GM23338 (cell line): ENCODE data around the gene FLT3. TPM values are rescaled to one million over a fixed set of nuclear protein-coding genes. Genes with fewer than 3 reads are reported as not detected.

Experiments
- ATAC-seq: fragments of 200-7000 bp; cut with Tn5 transposase; 3 replicates; pipeline ENCODE4 v1.9.1; 2020
- DNase-seq: peaks from one replicate; pipeline ENCODE4 v3.0.0-alpha.2; 2015; ENCODE audit warnings: low spot score
- H2AFZ ChIP-seq: fragments of 200-600 bp; sonication (generic); 2 replicates; pipeline ENCODE4 v1.8.0; 2016; ENCODE audit warnings: antibody characterized with exemption, mild to moderate bottlenecking, moderate library complexity
- H3F3A ChIP-seq: fragments of 200-600 bp; sonication (generic); replicated peaks from 2 replicates; pipeline ENCODE4 v1.8.0; 2017; ENCODE audit warnings: antibody characterized with exemption, mixed run types, low read depth
- H3K27ac ChIP-seq: fragments of 200-600 bp; sonication (generic); 2 replicates; pipeline ENCODE4 v1.6.1; 2016; ENCODE audit warnings: low read depth
- H3K27me3 ChIP-seq: fragments of 200-600 bp; sonication (generic); 2 replicates; pipeline ENCODE4 v1.8.0; 2016; ENCODE audit warnings: mild to moderate bottlenecking, mixed run types, moderate library complexity; ENCODE audit not compliant: insufficient read depth
- H3K36me3 ChIP-seq: fragments of 200-600 bp; sonication (generic); 2 replicates; pipeline ENCODE4 v1.8.0; 2016; ENCODE audit warnings: mild to moderate bottlenecking; ENCODE audit not compliant: insufficient read depth
- H3K4me1 ChIP-seq: fragments of 200-600 bp; sonication (generic); 2 replicates; pipeline ENCODE4 v1.8.0; 2016; ENCODE audit warnings: mild to moderate bottlenecking, moderate library complexity; ENCODE audit not compliant: insufficient read depth
- H3K4me2 ChIP-seq: fragments of 200-600 bp; sonication (generic); 2 replicates; pipeline ENCODE4 v1.7.1; 2017; ENCODE audit warnings: mixed run types
- H3K4me3 ChIP-seq: fragments of 200-600 bp; sonication (generic); 2 replicates; pipeline ENCODE4 v1.6.1; 2016; ENCODE audit warnings: mixed run types
- H3K79me2 ChIP-seq: fragments of 200-600 bp; sonication (generic); replicated peaks from 2 replicates; pipeline ENCODE4 v1.8.0; 2017; ENCODE audit warnings: mild to moderate bottlenecking; ENCODE audit not compliant: insufficient read depth
- H3K9me2 ChIP-seq: fragments of 200-600 bp; sonication (generic); 2 replicates; pipeline ENCODE4 v1.8.0; 2017; ENCODE audit not compliant: insufficient read depth
- H4K20me1 ChIP-seq: fragments of 200-600 bp; sonication (generic); replicated peaks from 2 replicates; pipeline ENCODE4 v1.8.0; 2017; ENCODE audit warnings: mild to moderate bottlenecking; ENCODE audit not compliant: insufficient read depth
- H3K27ac Mint-ChIP-seq: 2 replicates; pipeline ENCODE4 v1.8.0; 2020; ENCODE audit warnings: inconsistent platforms, mild to moderate bottlenecking, moderate library complexity, mixed read lengths
- H3K27me3 Mint-ChIP-seq: 3 replicates; pipeline ENCODE4 v1.8.0; 2022; ENCODE audit warnings: low read depth, mild to moderate bottlenecking, moderate library complexity, mixed read lengths, inconsistent platforms; ENCODE audit not compliant: insufficient read depth, poor library complexity
- H3K36me3 Mint-ChIP-seq: 3 replicates; pipeline ENCODE4 v1.8.0; 2021; ENCODE audit warnings: low read depth, mild to moderate bottlenecking, inconsistent platforms, moderate library complexity, mixed read lengths
- H3K4me1 Mint-ChIP-seq: 3 replicates; pipeline ENCODE4 v1.8.0; 2020; ENCODE audit warnings: mild to moderate bottlenecking, inconsistent platforms, mixed read lengths
- H3K4me3 Mint-ChIP-seq: 3 replicates; pipeline ENCODE4 v1.8.0; 2021; ENCODE audit warnings: moderate library complexity, mild to moderate bottlenecking, inconsistent platforms, mixed read lengths
- H3K9me3 Mint-ChIP-seq: 3 replicates; pipeline ENCODE4 v1.8.0; 2020; ENCODE audit warnings: moderate library complexity, mild to moderate bottlenecking, inconsistent platforms, mixed read lengths
- CREB1 ChIP-seq: fragments of 250-450 bp; sonication (Bioruptor Pico); IDR thresholded peaks from 2 replicates; pipeline ENCODE4 v1.5.0; 2020; ENCODE audit warnings: low read depth, mild to moderate bottlenecking, moderate library complexity
- EZH2 ChIP-seq: fragments of 200-600 bp; sonication (generic); IDR thresholded peaks from one replicate; pipeline ENCODE4 v1.8.0; 2017; ENCODE audit warnings: antibody characterized with exemption, mild to moderate bottlenecking, low read depth; ENCODE audit not compliant: unreplicated experiment
- EZH2phosphoT487 ChIP-seq: fragments of 200-600 bp; sonication (generic); IDR thresholded peaks from one replicate; pipeline ENCODE4 v1.8.1; 2018; ENCODE audit warnings: antibody characterized with exemption; ENCODE audit not compliant: unreplicated experiment
- JUNB ChIP-seq: IDR thresholded peaks from one replicate; pipeline ENCODE4 v1.6.1; 2016; ENCODE audit warnings: antibody characterized with exemption; ENCODE audit not compliant: unreplicated experiment
- NANOG ChIP-seq: IDR thresholded peaks from 2 replicates; pipeline ENCODE4 v1.6.1; 2016; ENCODE audit warnings: antibody characterized with exemption, borderline replicate concordance
- POLR2AphosphoS5 ChIP-seq: IDR thresholded peaks from 2 replicates; pipeline ENCODE4 v1.6.1; 2016; ENCODE audit warnings: antibody characterized with exemption, low read depth
- STAT1 ChIP-seq: IDR thresholded peaks from one replicate; pipeline ENCODE4 v1.6.1; 2016; ENCODE audit warnings: antibody characterized with exemption; ENCODE audit not compliant: unreplicated experiment
- ZNF114 ChIP-seq: fragments of 250-450 bp; sonication (Bioruptor Pico); IDR thresholded peaks from 2 replicates; pipeline ENCODE4 v1.5.0; 2020; ENCODE audit warnings: mild to moderate bottlenecking, moderate library complexity
- ZNF331 ChIP-seq: fragments of 250-450 bp; sonication (Bioruptor Pico); IDR thresholded peaks from 2 replicates; pipeline ENCODE4 v1.5.0; 2020; ENCODE audit warnings: low read depth, mild to moderate bottlenecking, moderate library complexity
- polyA plus RNA-seq: library from polyadenylated mRNA; unstranded; fragments of >200 nt; fragmentation: Nextera tagmentation; extraction: Ambion mirVana; gene quantifications from 2 replicates; pipeline ENCODE4 v1.2.1, GENCODE V29; 2016
- total RNA-seq: library from RNA; depleted of rRNA; stranded (reverse); fragments of >200 nt; shearing (Covaris generic); gene quantifications from 2 replicates; pipeline ENCODE4 v1.2.3, GENCODE V29; 2014
- TF ChIP-seq, protein P1 (sequence below): IDR thresholded peaks from one replicate; pipeline ENCODE4 v1.6.1; 2018; ENCODE audit warnings: antibody characterized with exemption; ENCODE audit not compliant: unreplicated experiment
- TF ChIP-seq, protein P2 (sequence below), 2 experiments: fragments of 200-600 bp in 1 of 2; sonication (generic) in 1 of 2; conservative IDR thresholded peaks; 2 replicates each; pipeline versions ENCODE4 v1.5.1 to v1.6.1; 2016 to 2017; ENCODE audit warnings: antibody characterized with exemption in 2 of 2, low read depth in 2 of 2, mild to moderate bottlenecking in 2 of 2, moderate library complexity in 1 of 2
- TF ChIP-seq, protein P3 (sequence below): fragments of 250-450 bp; sonication (Bioruptor Pico); IDR thresholded peaks from 2 replicates; pipeline ENCODE4 v1.5.0; 2020; ENCODE audit warnings: mild to moderate bottlenecking, moderate library complexity
- TF ChIP-seq, protein P4 (sequence below): IDR thresholded peaks from 2 replicates; pipeline ENCODE4 v1.6.1; 2016; ENCODE audit warnings: antibody characterized with exemption

The FLT3 gene
- total and polyA plus RNA-seq, 2 experiments from 2014 or later = 0.17 to 0.44 TPM

DNA sequence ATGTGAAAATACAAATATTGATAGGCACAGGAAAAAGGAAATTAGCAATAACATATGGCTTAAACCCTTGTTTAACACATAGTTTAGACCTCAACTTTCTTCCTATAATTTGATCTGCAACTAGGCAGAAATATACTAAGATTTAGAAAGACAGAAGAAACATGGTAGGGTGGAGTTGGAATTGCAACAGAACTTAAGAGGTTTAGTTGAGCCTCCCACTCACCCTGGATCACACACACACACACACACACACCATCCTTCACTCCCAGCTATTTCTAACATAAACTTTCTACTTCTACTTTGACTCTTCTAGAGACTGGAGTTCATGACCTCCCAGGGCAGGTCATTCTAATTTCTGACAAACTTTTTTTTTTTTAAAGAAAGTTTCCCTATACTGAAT lies 47.4 kb downstream of the FLT3 start:
- H3F3A ChIP-seq = no peaks in the 10 kb centered on the region
- no peak for DNase-seq
- H3K27ac ChIP-seq = no peak overlapping the region
- H3K4me1 Mint-ChIP-seq = peaks cover 41% of the 10 kb centered on the region
- H3K79me2 ChIP-seq = no peaks in the 10 kb centered on the region
- H3K36me3 Mint-ChIP-seq = no peaks in the 10 kb centered on the region
- H2AFZ ChIP-seq = no peak overlapping the region
- no peak overlapping the region for H3K4me2 ChIP-seq
- H4K20me1 ChIP-seq = no peaks in the 10 kb centered on the region
- no peaks in the 10 kb centered on the region for H3K27me3 ChIP-seq
- peaks cover 31% of the 10 kb centered on the region for H3K4me1 ChIP-seq
- H3K9me2 ChIP-seq = no peaks in the 10 kb centered on the region
- H3K4me3 ChIP-seq = no peak overlapping the region
- H3K27ac Mint-ChIP-seq = no peak overlapping the region
- peaks cover 2% of the 10 kb centered on the region for H3K27me3 Mint-ChIP-seq
- no peaks in the 10 kb centered on the region for H3K9me3 Mint-ChIP-seq
- TF ChIP-seq STAT1 = no peak
- no peak for TF ChIP-seq CREB1 (CRISPR knock-in tag)
- TF ChIP-seq ZNF331 = no peak
- TF ChIP-seq JUNB = no peak
- no peak for TF ChIP-seq EZH2
- TF ChIP-seq, protein P1, sequence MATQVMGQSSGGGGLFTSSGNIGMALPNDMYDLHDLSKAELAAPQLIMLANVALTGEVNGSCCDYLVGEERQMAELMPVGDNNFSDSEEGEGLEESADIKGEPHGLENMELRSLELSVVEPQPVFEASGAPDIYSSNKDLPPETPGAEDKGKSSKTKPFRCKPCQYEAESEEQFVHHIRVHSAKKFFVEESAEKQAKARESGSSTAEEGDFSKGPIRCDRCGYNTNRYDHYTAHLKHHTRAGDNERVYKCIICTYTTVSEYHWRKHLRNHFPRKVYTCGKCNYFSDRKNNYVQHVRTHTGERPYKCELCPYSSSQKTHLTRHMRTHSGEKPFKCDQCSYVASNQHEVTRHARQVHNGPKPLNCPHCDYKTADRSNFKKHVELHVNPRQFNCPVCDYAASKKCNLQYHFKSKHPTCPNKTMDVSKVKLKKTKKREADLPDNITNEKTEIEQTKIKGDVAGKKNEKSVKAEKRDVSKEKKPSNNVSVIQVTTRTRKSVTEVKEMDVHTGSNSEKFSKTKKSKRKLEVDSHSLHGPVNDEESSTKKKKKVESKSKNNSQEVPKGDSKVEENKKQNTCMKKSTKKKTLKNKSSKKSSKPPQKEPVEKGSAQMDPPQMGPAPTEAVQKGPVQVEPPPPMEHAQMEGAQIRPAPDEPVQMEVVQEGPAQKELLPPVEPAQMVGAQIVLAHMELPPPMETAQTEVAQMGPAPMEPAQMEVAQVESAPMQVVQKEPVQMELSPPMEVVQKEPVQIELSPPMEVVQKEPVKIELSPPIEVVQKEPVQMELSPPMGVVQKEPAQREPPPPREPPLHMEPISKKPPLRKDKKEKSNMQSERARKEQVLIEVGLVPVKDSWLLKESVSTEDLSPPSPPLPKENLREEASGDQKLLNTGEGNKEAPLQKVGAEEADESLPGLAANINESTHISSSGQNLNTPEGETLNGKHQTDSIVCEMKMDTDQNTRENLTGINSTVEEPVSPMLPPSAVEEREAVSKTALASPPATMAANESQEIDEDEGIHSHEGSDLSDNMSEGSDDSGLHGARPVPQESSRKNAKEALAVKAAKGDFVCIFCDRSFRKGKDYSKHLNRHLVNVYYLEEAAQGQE = no peak
- no peak for TF ChIP-seq POLR2AphosphoS5
- TF ChIP-seq, protein P2, sequence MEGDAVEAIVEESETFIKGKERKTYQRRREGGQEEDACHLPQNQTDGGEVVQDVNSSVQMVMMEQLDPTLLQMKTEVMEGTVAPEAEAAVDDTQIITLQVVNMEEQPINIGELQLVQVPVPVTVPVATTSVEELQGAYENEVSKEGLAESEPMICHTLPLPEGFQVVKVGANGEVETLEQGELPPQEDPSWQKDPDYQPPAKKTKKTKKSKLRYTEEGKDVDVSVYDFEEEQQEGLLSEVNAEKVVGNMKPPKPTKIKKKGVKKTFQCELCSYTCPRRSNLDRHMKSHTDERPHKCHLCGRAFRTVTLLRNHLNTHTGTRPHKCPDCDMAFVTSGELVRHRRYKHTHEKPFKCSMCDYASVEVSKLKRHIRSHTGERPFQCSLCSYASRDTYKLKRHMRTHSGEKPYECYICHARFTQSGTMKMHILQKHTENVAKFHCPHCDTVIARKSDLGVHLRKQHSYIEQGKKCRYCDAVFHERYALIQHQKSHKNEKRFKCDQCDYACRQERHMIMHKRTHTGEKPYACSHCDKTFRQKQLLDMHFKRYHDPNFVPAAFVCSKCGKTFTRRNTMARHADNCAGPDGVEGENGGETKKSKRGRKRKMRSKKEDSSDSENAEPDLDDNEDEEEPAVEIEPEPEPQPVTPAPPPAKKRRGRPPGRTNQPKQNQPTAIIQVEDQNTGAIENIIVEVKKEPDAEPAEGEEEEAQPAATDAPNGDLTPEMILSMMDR (conservative IDR thresholded peaks at IDR 0.05; ENCODE audit: low read depth in 2 of 2) = no peak
- no peak for TF ChIP-seq ZNF114 (CRISPR knock-in tag)
- TF ChIP-seq, protein P3, sequence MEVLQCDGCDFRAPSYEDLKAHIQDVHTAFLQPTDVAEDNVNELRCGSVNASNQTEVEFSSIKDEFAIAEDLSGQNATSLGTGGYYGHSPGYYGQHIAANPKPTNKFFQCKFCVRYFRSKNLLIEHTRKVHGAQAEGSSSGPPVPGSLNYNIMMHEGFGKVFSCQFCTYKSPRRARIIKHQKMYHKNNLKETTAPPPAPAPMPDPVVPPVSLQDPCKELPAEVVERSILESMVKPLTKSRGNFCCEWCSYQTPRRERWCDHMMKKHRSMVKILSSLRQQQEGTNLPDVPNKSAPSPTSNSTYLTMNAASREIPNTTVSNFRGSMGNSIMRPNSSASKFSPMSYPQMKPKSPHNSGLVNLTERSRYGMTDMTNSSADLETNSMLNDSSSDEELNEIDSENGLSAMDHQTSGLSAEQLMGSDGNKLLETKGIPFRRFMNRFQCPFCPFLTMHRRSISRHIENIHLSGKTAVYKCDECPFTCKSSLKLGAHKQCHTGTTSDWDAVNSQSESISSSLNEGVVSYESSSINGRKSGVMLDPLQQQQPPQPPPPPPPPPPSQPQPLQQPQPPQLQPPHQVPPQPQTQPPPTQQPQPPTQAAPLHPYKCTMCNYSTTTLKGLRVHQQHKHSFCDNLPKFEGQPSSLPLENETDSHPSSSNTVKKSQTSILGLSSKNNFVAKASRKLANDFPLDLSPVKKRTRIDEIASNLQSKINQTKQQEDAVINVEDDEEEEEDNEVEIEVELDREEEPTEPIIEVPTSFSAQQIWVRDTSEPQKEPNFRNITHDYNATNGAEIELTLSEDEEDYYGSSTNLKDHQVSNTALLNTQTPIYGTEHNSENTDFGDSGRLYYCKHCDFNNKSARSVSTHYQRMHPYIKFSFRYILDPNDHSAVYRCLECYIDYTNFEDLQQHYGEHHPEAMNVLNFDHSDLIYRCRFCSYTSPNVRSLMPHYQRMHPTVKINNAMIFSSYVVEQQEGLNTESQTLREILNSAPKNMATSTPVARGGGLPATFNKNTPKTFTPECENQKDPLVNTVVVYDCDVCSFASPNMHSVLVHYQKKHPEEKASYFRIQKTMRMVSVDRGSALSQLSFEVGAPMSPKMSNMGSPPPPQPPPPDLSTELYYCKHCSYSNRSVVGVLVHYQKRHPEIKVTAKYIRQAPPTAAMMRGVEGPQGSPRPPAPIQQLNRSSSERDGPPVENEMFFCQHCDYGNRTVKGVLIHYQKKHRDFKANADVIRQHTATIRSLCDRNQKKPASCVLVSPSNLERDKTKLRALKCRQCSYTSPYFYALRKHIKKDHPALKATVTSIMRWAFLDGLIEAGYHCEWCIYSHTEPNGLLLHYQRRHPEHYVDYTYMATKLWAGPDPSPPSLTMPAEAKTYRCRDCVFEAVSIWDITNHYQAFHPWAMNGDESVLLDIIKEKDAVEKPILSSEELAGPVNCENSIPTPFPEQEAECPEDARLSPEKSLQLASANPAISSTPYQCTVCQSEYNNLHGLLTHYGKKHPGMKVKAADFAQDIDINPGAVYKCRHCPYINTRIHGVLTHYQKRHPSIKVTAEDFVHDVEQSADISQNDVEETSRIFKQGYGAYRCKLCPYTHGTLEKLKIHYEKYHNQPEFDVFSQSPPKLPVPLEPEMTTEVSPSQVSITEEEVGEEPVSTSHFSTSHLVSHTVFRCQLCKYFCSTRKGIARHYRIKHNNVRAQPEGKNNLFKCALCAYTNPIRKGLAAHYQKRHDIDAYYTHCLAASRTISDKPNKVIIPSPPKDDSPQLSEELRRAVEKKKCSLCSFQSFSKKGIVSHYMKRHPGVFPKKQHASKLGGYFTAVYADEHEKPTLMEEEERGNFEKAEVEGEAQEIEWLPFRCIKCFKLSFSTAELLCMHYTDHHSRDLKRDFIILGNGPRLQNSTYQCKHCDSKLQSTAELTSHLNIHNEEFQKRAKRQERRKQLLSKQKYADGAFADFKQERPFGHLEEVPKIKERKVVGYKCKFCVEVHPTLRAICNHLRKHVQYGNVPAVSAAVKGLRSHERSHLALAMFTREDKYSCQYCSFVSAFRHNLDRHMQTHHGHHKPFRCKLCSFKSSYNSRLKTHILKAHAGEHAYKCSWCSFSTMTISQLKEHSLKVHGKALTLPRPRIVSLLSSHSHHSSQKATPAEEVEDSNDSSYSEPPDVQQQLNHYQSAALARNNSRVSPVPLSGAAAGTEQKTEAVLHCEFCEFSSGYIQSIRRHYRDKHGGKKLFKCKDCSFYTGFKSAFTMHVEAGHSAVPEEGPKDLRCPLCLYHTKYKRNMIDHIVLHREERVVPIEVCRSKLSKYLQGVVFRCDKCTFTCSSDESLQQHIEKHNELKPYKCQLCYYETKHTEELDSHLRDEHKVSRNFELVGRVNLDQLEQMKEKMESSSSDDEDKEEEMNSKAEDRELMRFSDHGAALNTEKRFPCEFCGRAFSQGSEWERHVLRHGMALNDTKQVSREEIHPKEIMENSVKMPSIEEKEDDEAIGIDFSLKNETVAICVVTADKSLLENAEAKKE (CRISPR knock-in tag) = no peak
- TF ChIP-seq, protein P4, sequence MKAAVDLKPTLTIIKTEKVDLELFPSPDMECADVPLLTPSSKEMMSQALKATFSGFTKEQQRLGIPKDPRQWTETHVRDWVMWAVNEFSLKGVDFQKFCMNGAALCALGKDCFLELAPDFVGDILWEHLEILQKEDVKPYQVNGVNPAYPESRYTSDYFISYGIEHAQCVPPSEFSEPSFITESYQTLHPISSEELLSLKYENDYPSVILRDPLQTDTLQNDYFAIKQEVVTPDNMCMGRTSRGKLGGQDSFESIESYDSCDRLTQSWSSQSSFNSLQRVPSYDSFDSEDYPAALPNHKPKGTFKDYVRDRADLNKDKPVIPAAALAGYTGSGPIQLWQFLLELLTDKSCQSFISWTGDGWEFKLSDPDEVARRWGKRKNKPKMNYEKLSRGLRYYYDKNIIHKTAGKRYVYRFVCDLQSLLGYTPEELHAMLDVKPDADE = no peak
- TF ChIP-seq NANOG = no peak
- TF ChIP-seq EZH2phosphoT487 = no peak
- no peak overlapping the region for H3K4me3 Mint-ChIP-seq
- ATAC-seq = no peak
- H3K36me3 ChIP-seq = no peaks in the 10 kb centered on the region
